ENCODE measurements around the gene NXPH1.

DNA sequence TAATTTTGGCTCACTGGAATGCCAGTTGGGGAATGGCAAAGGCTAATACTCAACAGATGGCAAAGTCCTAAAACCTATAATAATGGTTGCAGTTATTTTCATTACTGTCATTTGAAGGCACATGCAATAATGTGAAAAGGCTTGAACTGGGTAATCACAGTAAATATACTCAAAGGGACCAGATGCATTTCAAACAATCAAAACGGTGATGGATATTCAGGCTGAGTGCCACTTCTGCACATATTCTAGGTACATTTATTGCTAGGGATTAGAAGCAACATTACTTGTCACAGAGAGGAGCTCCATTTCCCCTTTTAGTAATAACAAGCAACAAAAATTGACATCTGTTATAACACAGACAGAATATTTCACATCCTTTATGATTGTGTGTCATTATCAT is 171.8 kb downstream of the NXPH1 start:
- TF ChIP-seq POLR2AphosphoS5 (IDR thresholded peaks at IDR 0.05) (no peak), POLR2A (IDR thresholded peaks at IDR 0.05) (no peak)
- TF ChIP-seq, protein P1, sequence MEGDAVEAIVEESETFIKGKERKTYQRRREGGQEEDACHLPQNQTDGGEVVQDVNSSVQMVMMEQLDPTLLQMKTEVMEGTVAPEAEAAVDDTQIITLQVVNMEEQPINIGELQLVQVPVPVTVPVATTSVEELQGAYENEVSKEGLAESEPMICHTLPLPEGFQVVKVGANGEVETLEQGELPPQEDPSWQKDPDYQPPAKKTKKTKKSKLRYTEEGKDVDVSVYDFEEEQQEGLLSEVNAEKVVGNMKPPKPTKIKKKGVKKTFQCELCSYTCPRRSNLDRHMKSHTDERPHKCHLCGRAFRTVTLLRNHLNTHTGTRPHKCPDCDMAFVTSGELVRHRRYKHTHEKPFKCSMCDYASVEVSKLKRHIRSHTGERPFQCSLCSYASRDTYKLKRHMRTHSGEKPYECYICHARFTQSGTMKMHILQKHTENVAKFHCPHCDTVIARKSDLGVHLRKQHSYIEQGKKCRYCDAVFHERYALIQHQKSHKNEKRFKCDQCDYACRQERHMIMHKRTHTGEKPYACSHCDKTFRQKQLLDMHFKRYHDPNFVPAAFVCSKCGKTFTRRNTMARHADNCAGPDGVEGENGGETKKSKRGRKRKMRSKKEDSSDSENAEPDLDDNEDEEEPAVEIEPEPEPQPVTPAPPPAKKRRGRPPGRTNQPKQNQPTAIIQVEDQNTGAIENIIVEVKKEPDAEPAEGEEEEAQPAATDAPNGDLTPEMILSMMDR (IDR thresholded peaks at IDR 0.05 in 8 of 11, conservative IDR thresholded peaks at IDR 0.05 in 3 of 11) = no peak

Data from spleen (tissue), 7 donors.